NCI-H187 (cell line): Measurements from ENCODE around the gene ATP2A3.

ENCODE experiments used
- DNase-seq, 2 experiments: peaks; one replicate each; lab custom pipeline; 2025; lab: John Stamatoyannopoulos, UW

Gene ATP2A3

DNA sequence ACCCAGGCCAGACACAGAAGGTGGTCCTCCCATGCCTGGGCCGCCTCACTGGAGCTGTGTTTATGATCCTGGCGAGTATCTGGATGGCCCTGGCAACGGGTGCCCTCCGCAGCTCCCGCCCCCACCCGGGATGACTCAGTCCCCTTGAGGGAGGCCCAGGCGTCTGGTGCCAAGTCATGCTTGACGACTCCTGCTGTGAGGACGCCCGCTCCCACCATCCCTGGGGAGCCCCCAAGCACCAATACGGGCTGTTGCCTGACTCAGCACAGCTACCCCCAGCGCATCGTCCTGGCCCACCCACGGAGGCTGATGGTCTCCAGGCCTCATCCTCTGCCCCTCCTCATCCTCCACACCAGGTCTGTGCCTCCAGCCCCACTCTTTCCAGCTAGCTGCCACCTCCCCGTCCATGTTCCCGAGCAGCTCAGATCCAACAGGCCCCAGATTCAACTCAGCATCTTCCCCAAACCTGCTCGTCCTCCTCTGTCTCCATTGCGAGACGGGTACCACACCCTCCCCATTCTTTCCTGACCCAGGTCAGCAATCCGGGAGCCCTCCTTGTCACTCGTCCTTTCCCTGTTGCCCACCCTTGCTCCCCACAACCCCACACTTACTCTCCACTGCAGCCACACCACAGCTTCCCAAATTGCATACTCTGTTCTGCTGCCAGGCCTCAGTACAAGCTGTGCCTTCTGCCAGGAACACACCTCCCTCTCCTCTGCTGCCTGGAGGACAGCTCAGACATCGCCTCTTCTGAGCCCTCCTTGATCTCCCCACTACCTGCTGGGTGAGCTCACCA, 74.0 kb downstream of the ATP2A3 start:
- DNase-seq: no peak

DNA sequence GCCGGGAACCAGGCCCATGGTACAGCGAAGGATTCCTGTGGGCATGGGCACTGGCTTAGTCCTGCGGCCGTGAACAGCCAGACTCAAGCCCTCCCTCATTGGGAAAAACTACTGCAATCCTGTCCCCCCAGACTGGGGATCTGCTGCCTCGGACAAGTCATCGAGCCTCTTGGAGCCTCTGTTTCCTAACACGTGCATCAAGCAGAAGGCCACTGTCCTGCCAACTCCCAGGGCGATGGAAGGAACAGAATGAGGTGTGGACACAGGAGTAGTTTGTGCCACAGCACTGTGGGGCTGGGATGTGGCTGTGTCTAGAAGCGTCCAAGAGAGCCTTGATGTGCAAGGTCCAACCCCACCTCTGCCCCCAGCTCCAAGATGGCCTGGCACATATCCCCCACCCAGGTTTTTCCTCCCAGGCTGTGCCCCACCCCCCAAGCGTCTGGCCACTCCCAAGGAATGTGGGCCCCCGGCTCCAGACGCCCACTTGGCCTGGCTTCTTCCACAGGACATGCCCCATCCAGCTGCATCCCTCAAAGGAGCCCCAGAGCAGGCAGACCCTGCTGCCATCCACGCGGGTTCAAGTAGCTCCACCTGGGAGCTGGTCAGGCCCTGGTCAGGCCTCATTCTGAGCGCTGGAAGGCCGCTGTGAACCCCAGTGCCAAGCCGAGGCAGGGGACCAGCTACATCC, 74.8 kb downstream of the ATP2A3 start:
- no peak for DNase-seq

DNA sequence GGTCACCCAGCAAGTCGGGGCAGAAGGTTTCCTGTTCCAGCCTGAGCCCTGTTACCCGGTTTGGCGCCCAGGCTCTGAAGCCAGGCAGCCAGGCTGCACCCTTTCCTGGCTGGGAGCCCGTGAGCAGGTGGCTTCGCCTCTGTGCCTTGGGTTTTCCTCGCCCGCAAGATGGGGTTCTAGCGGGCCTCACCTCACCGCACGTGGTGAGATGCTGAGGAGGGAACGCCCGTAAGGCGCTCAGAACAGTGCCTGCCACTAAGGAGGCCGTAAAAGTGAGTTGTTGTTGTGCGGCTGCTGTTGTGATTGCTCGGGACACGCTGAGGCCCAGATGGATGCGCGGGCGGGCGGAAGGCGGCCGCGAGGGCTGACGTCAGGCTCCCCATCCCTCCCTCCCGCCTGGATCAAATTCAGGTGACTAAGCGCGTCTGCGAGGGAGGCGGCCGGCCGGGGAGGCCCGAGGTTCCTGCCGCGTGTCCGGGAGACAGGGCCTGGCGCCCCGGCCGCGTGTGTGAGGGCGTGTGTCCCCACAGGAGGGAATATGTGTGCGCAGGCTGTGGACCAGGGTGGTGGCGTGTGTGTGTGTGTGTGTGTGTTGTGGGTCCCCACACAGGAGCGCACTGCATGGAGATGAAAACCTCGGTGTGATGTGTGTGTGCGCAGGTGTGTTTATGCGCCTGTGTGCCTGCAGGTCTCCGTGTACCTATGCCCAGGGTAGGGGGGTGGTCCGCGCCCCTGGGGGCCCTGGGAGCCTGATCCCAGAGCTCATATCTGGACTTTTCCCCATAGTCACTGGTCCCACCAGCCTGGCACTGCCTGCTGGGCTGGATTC, 75.7 kb downstream of the ATP2A3 start:
- peak; percentile 22 to 36 for DNase-seq

DNA sequence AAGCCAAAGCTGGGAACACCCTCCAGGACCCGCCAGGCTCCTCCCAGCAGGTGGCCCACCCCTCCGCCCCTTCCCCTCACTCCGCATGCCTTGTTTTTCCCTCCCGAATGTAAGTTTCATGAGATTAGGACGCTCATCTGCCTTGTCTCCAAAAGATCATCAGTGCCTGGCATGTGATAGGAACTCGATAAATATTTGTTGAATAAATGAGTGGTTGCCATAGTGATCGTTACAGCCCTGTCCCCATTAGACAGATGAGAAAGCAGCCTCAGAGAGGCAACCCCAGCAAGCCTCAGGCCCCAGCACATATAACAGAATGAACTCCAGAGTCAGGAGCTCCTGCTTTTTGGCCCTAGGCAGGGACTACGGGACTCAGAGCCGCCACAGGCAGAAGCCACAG, 76.4 kb downstream of the ATP2A3 start:
- DNase-seq: no peak

DNA sequence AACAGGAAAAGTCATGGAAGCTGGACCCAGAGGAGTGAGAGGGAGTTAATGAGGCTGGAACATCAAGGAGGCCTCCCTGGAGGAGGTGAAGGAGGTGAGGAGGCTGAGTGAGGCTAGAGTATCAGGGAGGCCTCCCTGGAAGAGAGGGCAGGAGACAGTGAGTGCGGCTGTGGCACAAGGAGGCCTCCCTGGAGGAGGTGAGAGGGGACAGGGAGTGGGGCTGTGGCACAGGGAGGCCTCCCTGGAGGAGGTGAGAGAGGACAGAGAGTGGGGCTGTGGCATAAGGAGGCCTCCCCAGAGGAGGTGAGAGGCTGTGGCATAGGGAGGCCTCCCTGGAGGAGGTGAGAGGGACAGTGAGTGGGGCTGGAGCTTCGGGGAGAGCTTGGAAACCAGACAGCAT, 76.8 kb downstream of the ATP2A3 start:
- DNase-seq: no peak

DNA sequence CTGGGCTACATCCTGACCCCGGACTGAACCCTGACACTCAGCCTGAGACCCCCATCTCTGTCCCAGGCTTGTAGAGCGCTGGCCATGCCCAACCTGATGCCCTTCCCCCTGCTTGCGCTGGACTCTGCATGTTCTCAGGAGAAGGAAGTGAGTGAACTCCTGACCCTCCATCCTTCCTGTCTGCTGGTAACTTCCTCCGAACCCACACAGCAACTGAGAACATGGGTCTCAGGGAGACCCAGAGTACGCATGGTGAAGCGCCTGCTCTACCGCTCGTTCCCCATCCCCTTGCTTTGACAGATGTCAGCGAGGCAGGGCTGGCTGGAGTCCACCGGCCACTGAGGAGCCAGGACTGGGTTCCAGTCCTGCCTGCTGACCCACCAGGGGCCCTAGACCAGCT, 77.5 kb downstream of the ATP2A3 start:
- DNase-seq: no peak

DNA sequence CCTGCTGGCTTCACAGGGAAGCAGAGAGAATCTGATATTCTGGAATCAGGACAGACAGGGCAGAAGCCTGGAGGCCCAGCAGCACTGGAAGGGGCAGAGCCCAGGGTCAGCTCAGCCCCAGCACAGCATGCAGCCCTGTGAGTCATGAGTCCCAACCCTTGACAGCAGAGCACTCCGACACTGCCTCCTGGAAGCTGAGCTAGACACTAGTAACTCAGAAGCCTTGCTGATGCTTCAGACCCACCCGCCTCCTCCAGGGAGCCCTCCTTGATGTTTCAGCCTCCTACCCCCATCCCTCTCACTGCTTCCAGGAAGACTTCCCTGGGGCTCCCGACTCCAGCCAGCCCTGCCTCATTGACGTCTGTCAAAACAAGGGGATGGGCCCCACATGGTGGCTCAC, 78.3 kb downstream of the ATP2A3 start:
- DNase-seq: no peak

DNA sequence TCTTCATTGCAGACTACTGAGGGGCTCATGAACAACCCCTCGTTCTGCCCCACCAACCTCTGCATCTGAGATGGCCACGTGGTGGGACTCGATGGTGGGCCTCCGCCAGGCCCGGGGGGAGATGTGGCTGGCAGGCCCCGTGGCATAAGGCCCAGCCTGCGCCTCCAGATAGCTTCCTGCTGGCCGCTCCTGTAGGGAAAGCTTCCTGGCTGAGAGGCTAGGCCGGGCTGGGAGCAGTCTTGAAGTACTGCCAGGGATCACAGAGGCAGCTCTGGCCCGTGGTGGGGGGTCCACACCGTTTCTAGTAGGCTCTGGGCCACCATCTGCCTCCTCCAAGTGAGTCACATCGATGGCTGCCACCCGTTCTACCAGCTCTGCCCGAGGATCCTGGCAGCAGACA, 79.0 kb downstream of the ATP2A3 start:
- DNase-seq: no peak

DNA sequence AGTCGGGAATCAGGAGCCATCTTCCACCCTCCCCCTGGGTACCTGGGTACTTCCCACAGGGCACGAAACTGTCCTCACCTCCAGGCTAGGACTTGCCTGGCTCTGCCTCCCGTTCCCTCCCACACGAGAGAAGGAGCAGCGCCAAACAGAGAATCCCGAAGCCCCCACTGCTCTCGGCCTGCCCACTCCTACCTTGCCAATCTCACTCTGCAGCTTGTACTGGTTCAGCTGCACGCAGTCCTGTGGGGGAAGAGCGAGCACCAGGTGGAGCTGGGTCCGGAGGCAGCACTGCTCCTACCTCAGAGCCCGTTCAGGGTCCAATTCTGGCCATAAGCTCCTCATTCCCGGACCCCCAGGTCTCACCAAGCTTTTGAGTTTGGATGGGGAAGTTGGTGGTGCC, 80.0 kb downstream of the ATP2A3 start:
- DNase-seq: no peak

DNA sequence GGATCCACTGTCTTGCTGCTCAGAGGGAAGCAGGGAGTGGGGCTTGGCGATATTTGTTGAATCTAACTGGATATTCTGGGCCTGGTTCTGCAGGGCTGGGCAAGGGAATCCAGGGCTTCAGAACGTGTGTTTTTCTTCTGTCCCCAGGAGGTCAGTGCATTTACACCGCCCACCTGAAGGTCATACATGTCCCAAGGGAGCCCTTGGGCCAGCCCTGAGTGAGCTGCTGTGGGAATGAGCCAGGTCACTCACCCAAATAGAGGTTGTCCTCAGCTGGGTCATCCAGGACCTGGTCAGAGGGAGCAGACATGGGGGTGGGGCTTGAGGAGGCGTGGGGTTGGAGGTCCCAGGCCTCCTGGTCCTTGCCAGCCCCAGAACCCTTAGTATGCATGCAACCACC, 82.0 kb downstream of the ATP2A3 start:
- no peak for DNase-seq

DNA sequence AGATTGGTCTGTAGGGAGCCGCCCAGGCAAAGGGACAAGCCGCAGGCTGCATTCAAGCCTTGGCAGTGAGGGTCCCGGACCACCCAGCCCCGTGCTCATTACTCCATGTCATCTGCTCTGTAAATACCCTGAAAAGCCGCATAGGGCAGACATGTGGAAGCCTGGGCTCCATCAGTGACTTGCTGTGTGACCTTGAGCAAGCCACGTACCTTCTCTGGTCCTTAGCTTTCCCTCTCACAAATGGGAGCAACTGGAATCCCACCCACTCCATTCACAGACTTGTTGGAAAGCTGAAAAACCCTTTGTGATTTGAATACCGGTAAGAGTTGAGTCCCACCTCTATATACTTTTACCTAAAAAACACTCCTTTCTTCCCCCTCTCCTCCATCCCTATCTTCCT, 83.3 kb downstream of the ATP2A3 start:
- DNase-seq: no peak

DNA sequence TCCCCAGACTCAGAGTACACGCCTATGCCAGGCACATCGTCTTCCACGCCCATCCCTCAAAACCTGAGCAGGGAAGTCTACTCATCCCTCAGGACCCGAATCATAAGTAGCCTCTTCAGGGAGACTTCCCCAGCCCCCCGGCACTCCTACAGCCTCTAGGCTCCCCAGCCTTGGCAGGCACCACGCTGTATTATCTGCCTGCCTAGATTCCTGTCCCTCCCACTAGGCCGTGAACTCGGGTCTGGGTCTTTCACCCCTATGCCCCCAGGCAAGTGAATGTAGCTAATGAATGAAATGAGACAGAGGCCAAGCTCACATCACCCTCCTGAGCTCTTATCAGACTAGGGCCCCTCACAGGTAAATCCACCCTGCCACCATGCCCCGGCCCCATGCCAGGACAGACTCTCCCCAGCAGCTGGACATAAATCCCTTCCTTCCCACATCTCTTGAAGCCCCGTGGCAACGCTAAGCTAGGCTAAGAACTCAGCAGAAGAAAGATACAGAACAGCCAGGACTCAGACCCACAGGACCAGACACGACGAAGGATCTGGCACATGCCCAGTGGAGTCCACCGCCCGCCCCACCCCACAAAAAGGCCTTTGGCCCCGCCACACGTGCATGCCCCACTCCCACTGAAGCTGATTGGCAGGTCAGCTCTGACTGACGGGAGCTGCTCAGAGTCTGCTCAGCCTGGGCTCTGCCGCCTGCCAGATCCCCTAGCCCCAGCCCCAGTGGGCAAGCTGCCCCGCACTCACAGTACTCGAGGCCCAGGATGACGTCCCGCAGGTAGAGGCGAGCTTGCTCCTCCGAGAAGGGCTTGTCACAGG, 84.4 kb downstream of the ATP2A3 start:
- no peak for DNase-seq

DNA sequence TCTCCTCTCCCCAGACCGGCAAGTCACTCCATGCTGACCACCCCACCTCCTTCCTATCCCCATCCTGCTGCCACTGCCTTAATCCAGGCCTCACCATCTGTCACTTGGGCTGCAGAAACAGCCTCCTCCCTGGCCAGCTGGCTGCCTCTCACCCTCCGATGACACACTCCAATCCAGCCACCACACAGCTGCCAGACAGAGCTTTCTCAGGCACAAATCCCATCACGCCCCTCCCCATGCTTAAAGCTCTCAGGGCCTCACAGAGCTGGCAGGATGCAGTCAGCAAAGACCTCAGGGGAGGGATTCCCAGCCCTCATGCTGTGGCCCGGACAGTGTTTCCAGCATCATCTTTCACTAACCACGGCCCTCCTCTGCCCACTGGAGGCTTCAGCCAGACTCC, 85.1 kb downstream of the ATP2A3 start:
- DNase-seq: peak in 1 of 2 experiments; percentile 11

DNA sequence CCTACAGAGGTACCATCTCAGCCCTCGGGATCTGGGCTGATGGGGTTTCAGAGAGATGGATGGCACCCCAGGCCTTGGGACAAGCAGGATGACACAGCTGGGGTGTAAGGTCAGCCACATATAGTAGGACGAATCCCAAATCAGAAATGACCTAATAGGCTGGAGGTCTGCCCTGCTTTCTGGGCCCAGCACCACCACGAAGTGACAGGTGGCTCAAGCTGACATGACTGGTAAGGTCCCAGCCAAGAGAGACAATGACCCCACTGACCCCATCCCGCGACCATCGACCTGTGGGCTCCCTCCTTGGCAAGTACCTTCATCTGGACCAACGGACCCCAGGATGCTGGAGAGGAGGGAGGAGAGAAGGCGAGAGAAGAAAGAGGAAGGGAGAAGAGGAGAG, 87.0 kb downstream of the ATP2A3 start:
- no peak for DNase-seq

DNA sequence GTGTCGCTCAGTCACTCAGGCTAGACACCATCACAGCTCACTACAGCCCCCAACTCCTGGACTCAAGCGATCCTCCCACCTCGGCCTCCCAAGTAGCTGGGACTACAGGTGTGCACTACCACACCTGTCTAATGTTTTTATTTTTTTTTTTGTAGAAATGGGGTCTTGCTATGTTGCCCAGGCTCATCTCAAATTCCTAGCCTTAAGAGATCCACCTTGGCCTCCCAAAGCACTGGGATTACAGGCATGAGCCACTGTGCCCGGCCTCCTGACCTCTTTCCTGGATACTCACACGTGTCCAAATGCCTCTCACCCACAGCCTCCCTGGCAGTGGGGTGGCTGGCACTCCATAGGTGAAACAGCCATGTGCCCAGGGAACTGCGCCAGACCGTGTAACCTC, 88.9 kb downstream of the ATP2A3 start:
- no peak for DNase-seq
